GM12873 (cell line): ENCODE measurements around the gene TMEM9B.

Source experiments
- CTCF ChIP-seq: IDR thresholded peaks from 2 replicates; pipeline ENCODE4 v1.5.1; 2012; ENCODE audit warnings: low read depth, mild to moderate bottlenecking, moderate library complexity, low read length, control low read depth; ENCODE audit not compliant: insufficient read depth; ENCODE audit errors: missing control alignments

TMEM9B gene

GRCh38 chr11:8964324-8965320 lies at the start of gene TMEM9B:
TMEM9B (minus strand) TSS chr11:8964442; CDS start chr11:8964313, 129 bp downstream.
- TF ChIP-seq CTCF = no peak

- TF ChIP-seq CTCF = no peak
Observed at GRCh38 chr11:9013373-9013772, 49.1 kb upstream of the TMEM9B start.

GRCh38 chr11:9008661-9009060 lies 44.4 kb upstream of the TMEM9B start:
- no peak for TF ChIP-seq CTCF

DNA sequence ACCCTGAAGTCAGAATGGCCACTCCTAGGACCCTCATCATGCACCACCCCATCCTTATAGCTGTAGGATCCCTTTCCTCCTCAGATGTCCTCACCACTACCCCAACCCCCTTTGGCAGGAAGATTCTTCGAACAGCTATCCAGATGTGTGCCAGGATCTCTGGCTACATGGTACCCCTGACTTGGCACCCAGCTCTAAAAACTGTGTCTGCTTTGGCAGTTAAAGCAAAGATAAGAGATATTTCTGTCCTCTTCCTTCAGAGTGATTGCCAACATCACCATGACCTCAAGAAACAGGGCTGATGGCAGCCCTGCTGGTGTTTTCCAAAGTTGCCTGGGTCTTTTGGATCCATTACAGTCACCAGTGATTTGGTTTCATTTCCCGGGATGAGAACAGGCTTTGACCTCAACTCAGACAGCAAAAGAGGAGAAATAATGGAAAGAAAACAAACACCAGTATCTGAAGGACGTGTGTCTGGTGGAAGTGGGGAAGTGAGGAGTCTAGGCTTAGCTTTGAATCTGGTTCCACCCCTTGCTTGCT lies 43.8 kb upstream of the TMEM9B start:
- TF ChIP-seq CTCF = no peak

DNA sequence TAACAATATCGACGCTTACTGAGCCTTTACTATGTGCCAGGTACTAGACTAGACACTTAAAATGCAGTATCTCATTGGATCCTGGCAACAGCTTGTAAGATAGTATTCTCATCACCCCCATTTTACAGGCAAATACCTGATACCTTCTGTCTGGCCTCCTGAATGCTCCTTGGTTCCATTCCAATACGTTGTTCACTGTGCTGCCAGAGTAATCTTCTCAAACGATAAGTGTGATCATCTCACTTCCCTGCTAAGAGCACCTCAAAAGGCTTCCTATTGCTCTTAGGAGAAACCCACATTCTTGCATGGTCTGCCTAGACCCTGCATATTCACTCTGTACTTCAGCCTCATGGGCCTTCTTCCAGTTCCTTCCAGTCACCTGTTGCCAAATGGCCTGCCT lies 40.8 kb upstream of the TMEM9B start:
- no peak for TF ChIP-seq CTCF

- no peak for TF ChIP-seq CTCF
Observed at GRCh38 chr11:9004183-9004926, 40.1 kb upstream of the TMEM9B start.
